22Rv1 (cell line): ENCODE measurements around the gene SERTAD3.

Experiments
- H3K27ac ChIP-seq: fragments of 450-650 bp; 2 replicates; pipeline ENCODE4 v1.5.1; 2017
- ZFX ChIP-seq: fragments of 450-650 bp; IDR thresholded peaks from 2 replicates; pipeline ENCODE4 v1.6.1; 2017; ENCODE audit warnings: antibody characterized with exemption, borderline replicate concordance
- TF ChIP-seq, protein P1 (sequence below): fragments of 450-650 bp; IDR thresholded peaks from 2 replicates; pipeline ENCODE4 v1.5.1; 2017; ENCODE audit warnings: mild to moderate bottlenecking

SERTAD3 gene

DNA sequence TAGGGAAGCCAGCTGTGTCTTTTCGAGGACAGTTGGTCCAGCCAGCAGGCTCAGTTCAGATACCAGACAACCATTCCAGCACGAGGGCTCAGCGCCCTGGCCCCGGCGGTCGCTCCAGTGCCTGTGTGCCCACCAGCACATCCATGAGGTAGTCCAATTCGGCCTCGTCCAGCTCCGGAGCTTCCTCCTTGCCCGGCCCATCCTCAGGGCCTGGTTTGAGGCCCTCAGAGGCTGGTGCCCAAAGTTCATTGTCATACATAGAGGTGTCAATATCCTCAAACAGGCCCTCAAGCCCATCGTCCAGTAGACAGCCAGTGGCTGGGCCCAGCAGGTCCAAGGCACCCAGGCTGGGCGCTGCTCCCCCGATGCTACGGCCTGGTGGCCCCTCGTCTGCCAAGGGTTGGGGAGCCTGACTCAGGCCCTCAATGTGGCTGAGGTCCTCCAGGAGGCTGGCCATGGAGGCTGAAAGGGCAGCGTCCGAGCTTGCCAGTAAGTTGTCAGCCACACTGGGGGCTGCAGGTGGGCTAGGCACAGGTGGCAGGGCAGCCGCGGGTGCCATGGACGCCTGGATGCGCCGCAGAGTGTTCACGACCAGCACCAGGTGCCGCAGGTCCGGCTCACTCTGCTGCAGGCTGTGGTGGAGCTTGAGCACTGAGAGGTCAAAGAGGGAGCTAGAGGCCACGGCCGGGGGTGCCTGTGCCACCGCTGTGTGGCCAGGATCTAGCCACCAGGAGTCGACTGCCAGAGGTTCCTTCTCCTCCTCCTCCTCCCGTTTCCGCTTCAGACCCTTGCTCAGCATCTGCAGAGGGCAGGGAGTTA lies 21.2 kb downstream of the SERTAD3 start:
- TF ChIP-seq, protein P1, sequence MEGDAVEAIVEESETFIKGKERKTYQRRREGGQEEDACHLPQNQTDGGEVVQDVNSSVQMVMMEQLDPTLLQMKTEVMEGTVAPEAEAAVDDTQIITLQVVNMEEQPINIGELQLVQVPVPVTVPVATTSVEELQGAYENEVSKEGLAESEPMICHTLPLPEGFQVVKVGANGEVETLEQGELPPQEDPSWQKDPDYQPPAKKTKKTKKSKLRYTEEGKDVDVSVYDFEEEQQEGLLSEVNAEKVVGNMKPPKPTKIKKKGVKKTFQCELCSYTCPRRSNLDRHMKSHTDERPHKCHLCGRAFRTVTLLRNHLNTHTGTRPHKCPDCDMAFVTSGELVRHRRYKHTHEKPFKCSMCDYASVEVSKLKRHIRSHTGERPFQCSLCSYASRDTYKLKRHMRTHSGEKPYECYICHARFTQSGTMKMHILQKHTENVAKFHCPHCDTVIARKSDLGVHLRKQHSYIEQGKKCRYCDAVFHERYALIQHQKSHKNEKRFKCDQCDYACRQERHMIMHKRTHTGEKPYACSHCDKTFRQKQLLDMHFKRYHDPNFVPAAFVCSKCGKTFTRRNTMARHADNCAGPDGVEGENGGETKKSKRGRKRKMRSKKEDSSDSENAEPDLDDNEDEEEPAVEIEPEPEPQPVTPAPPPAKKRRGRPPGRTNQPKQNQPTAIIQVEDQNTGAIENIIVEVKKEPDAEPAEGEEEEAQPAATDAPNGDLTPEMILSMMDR = no peak
- TF ChIP-seq ZFX = no peak
- H3K27ac ChIP-seq = peak overlapping the region; percentile 87

DNA sequence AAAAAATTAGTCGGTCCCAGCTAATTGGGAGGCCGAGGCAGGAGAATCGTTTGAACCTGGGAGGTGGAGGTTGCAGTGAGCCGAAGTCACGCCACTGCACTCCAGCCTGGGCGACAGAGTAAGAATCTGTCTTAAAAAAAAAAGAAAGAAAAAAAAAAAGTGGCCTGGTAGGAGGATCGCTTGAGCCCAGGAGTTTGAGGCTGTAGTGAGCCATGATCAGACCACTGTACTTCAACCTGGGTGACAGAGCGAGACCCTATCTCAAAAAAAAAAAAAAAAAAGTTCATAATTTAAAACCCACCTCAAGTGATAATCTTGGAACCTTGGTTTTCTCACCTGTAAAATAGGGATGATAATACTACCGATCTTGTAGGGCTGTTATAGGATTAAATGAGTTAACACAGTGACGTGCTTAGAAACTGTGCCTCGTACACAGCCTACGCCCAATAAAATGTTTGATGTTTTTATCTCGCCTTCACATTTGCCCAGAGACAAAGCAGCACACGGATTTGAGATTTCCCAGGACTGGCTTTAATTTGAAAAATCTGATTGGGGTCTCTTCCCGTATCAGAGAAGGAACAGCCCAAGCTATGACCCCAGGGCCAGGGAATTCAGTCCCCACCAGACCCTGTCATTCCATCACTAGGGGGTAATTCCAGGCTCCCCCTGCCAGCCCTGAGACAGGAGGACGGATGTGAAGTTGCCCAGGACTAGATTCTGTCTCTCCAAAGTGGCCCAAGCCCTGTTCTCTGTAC lies 22.0 kb downstream of the SERTAD3 start:
- TF ChIP-seq, protein P1 = no peak
- no peak for TF ChIP-seq ZFX
- peak overlapping the region; percentile 87 for H3K27ac ChIP-seq

DNA sequence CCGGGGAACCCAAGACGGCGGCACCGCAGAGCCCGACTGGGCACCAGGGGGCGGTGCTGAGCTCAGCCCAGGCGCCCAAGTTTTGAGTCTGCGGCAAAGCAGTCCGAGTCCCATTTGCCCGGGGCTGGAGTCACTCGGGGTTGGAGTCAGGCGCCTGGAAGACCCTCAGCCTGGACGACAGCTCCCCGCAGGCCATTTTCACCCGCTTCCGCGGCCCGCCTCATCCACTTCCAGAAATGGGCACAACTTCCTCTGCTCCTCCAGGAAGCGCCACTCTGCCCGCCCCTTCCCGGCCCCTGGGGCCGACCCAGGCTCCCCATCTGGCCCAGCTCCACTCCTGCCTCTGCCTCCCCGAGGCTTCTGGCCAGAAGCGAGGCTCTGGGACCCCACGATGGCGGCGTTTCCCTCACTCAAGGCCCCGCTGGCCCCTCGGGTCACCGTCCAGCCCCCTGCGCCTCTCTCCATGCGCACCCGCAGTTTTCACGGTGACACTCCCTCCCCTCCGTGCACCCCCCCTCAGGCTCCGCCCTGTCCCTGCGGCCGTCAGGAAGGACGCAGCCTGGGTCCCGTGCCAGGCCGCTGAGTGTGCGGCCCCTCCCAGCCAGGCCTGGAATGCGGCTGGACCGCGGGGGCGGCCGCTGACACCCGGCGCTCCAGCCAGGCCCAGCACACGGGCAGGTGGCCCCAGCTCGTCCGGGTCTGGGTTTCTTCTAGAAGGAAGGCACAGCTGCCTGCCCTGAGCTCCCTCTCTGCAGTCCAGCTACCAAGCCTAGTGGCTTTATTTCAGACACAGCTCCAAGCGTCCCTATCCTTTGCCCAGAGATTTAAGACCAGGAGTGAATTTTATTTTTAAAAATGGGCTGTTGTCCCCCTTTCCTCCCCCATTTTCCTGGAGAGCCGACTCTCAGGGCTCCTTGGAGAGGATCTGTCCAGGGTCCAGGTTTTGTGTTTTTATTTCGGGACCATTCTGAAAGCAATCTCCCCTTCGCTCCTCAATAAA lies 23.1 kb downstream of the SERTAD3 start:
- TF ChIP-seq, protein P1 = peak; percentile 99
- no peak for TF ChIP-seq ZFX
- peak overlapping the region; percentile 87 for H3K27ac ChIP-seq

DNA sequence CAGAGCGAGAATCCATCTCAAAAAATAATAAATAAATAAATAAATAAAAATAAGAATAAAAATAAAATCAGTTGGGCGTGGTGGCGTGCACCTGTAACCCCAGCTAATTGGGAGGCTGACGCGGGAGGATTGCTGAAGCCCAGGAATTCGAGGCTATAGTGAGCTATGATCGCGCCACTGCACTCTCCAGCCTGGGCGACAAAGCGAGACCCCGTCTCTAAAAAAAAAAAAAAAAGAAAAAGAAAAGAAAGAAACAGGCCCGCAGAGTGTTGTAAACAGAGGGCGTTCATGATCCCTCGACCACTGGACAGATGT lies 23.7 kb downstream of the SERTAD3 start:
- H3K27ac ChIP-seq = peak overlapping the region; percentile 87
- TF ChIP-seq, protein P1 = no peak
- no peak for TF ChIP-seq ZFX

DNA sequence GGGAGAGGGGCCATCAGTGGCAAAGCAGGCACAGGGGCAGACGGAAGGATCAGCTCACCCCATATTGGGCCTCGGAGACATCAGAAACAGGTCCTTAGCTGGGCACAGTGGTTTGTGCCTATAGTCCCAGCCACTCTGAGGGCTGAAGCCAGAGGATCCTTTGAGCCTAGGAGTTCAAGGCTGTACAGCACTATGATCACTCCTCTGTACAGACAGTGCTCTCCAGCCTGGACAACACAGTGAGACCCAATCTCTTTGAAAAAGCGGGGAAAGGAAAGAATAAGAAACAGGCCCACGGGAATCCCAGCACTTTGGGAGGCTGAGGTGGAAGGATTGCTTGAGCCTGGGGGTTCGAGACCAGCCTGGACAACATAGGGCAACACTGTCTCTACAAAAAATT lies 24.4 kb downstream of the SERTAD3 start:
- TF ChIP-seq, protein P1 = no peak
- TF ChIP-seq ZFX = no peak
- H3K27ac ChIP-seq = no peak overlapping the region

DNA sequence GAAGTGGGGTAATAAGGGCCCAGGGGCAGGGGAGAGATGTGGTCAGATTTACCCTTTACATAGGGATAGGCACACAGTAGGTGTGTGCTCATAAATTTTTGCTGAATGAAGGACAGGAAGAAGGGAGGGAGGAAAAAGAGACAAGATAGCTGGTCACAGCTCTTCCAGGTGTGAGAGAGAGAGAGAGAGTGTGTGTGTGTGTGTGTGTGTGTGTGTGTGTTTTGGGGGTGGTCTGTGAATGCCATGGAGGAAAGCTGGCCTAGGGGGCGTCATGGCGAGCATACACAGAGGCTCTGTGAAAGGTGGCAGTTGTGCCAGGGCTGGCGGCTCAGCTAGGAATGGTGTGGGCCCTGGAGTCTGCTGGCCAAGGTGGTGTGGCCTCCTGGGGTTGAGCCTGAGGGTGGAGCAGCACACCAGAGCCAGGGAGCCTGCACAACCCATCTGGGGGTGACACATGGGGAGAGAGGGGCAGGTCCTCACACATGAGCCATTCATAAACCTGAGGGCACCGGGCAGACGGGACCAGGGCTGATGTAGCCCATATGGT lies 25.0 kb downstream of the SERTAD3 start:
- TF ChIP-seq, protein P1 = no peak
- no peak for TF ChIP-seq ZFX
- no peak overlapping the region for H3K27ac ChIP-seq
